Neural progenitor cell (in vitro differentiated cells): ENCODE data around the gene SOCS2.

Source experiments
- EZH2 ChIP-seq: fragments of 200-600 bp; sonication (generic); IDR thresholded peaks from 2 replicates; pipeline ENCODE4 v1.6.1; 2017; ENCODE audit warnings: antibody characterized with exemption, mild to moderate bottlenecking, moderate library complexity
- TF ChIP-seq, protein P1 (sequence below): fragments of 200-600 bp; sonication (generic); IDR thresholded peaks from 2 replicates; pipeline ENCODE4 v1.5.1; 2017; ENCODE audit warnings: antibody characterized with exemption, mild to moderate bottlenecking

DNA sequence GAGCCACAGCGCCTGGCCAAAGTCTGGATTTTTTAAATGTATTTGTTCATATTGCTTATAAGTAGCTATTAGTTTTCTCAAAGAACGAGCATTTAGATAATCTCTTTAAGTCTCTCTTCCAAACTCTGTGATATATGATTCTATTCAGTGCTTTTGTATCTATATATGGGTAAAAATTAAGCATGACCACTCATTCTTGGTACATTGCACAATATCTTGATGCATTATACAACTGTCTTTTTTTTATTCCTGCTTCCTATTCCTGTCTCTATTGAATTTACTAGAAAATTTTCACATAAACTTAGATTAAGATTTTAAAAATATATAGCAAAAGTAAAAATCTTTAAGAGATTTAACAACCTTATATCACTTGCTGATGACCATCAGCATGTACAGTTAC lies 29.1 kb downstream of the SOCS2 start:
- TF ChIP-seq, protein P1, sequence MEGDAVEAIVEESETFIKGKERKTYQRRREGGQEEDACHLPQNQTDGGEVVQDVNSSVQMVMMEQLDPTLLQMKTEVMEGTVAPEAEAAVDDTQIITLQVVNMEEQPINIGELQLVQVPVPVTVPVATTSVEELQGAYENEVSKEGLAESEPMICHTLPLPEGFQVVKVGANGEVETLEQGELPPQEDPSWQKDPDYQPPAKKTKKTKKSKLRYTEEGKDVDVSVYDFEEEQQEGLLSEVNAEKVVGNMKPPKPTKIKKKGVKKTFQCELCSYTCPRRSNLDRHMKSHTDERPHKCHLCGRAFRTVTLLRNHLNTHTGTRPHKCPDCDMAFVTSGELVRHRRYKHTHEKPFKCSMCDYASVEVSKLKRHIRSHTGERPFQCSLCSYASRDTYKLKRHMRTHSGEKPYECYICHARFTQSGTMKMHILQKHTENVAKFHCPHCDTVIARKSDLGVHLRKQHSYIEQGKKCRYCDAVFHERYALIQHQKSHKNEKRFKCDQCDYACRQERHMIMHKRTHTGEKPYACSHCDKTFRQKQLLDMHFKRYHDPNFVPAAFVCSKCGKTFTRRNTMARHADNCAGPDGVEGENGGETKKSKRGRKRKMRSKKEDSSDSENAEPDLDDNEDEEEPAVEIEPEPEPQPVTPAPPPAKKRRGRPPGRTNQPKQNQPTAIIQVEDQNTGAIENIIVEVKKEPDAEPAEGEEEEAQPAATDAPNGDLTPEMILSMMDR, result no peak
- no peak for TF ChIP-seq EZH2
